Left ventricle myocardium inferior (tissue), 1 donor: ENCODE results near the gene ESPN. TPM values are rescaled to one million over a fixed set of nuclear protein-coding genes. Genes with fewer than 3 reads are reported as not detected.

Experiments used
- DNase-seq: peaks from one replicate; pipeline ENCODE4 v3.0.0-alpha.2; 2020
- H3K27ac ChIP-seq: fragments of 200-600 bp; replicated peaks from 2 replicates; pipeline ENCODE4 v1.8.0; 2021
- H3K27me3 ChIP-seq: fragments of 200-600 bp; 2 replicates; pipeline ENCODE4 v1.8.0; 2021; ENCODE audit warnings: low read depth
- H3K36me3 ChIP-seq: fragments of 200-600 bp; 2 replicates; pipeline ENCODE4 v1.8.0; 2021
- H3K4me1 ChIP-seq: fragments of 200-600 bp; 2 replicates; pipeline ENCODE4 v1.8.0; 2021
- H3K4me3 ChIP-seq: fragments of 200-600 bp; 2 replicates; pipeline ENCODE4 v1.8.0; 2021; ENCODE audit warnings: mild to moderate bottlenecking, moderate library complexity
- H3K9me3 ChIP-seq: fragments of 200-600 bp; replicated peaks from 2 replicates; pipeline ENCODE4 v1.8.0; 2021
- intact Hi-C: fragments of 100-400 bp; cut with micrococcal nuclease; formaldehyde crosslinking; loops from one replicate; pipeline ENCODE4 v1.11.0; 2022
- long read RNA-seq: library from polyadenylated mRNA; unstranded; transcript quantifications from one replicate; pipeline ENCODE4 v2.0.0, GENCODE V29; 2021
- total RNA-seq: library from RNA; stranded (reverse); fragmentation: NEBNext Ultra II Directional; extraction: Animal tissue kit (Norgen Biotek cat#: 25700); gene quantifications from one replicate; pipeline ENCODE4 v1.2.1, GENCODE V29; 2021
- TF ChIP-seq, protein P1 (sequence below): fragments of 200-600 bp; IDR thresholded peaks from 2 replicates; pipeline ENCODE4 v1.8.0; 2021; ENCODE audit warnings: antibody characterized with exemption, mild to moderate bottlenecking, borderline replicate concordance
- donor health status: DM: no; HTN: yes; CAD: no; lungs with severe emphysema.

Gene ESPN, protein sequence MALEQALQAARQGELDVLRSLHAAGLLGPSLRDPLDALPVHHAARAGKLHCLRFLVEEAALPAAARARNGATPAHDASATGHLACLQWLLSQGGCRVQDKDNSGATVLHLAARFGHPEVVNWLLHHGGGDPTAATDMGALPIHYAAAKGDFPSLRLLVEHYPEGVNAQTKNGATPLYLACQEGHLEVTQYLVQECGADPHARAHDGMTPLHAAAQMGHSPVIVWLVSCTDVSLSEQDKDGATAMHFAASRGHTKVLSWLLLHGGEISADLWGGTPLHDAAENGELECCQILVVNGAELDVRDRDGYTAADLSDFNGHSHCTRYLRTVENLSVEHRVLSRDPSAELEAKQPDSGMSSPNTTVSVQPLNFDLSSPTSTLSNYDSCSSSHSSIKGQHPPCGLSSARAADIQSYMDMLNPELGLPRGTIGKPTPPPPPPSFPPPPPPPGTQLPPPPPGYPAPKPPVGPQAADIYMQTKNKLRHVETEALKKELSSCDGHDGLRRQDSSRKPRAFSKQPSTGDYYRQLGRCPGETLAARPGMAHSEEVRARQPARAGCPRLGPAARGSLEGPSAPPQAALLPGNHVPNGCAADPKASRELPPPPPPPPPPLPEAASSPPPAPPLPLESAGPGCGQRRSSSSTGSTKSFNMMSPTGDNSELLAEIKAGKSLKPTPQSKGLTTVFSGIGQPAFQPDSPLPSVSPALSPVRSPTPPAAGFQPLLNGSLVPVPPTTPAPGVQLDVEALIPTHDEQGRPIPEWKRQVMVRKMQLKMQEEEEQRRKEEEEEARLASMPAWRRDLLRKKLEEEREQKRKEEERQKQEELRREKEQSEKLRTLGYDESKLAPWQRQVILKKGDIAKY
- total RNA-seq, result 0.41 TPM
- long read RNA-seq, result 0 reads

GRCh38 chr1:6424619-6425593, at the start of gene ESPN:
ESPN (plus strand) TSS chr1:6424776; CDS start chr1:6424956, 180 bp downstream.
- no peak for DNase-seq
- H3K27ac ChIP-seq, result no peak within 1 kb of the TSS
- no peaks in the 10 kb centered on the region for H3K9me3 ChIP-seq
- H3K27me3 ChIP-seq, result peaks cover 100% of the 10 kb centered on the region
- H3K4me1 ChIP-seq, result peaks cover 47% of the 10 kb centered on the region
- peak within 1 kb of the TSS; percentile 44 for H3K4me3 ChIP-seq
- no peaks in the 10 kb centered on the region for H3K36me3 ChIP-seq
- TF ChIP-seq, protein P1, sequence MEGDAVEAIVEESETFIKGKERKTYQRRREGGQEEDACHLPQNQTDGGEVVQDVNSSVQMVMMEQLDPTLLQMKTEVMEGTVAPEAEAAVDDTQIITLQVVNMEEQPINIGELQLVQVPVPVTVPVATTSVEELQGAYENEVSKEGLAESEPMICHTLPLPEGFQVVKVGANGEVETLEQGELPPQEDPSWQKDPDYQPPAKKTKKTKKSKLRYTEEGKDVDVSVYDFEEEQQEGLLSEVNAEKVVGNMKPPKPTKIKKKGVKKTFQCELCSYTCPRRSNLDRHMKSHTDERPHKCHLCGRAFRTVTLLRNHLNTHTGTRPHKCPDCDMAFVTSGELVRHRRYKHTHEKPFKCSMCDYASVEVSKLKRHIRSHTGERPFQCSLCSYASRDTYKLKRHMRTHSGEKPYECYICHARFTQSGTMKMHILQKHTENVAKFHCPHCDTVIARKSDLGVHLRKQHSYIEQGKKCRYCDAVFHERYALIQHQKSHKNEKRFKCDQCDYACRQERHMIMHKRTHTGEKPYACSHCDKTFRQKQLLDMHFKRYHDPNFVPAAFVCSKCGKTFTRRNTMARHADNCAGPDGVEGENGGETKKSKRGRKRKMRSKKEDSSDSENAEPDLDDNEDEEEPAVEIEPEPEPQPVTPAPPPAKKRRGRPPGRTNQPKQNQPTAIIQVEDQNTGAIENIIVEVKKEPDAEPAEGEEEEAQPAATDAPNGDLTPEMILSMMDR, result no peak
- intact Hi-C loops, result no loop called here

DNA sequence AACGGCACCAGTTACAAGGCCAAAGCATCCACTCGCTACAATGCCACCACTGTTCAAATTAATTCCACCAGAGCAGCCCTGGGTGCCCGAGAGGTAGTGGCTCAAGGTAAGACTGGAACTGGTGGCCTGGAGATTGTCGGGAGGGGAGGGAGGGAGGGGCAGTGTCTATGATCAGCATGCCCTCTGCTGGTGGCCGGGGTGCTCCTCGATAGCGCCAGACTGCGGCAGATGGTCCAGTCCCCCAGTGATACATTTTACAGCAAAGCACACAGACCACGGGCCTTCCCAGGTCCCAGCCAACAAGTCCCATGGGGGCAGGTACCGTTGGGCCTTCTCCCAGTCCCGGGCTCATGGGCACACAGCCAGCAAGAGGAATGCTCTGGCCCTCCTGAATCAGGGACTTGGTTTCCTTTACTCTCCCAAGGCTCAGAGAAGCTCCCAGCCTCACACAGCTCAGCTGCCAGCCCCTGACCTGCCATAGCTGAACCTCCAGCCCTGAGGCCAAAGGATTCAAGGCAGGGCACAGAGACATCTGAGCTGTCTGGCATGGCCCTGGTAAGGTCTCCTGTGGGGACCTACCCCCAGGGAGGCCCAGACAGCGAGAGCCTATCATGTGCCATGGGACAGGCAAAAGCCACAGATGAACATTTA, 46.4 kb upstream of the ESPN start:
- Histone ChIP-seq H3K9me3 (peaks cover 10% of the 10 kb centered on the region), H3K27ac (no peak overlapping the region), H3K36me3 (no peaks in the 10 kb centered on the region), H3K27me3 (no peaks in the 10 kb centered on the region), H3K4me3 (no peak overlapping the region), H3K4me1 (no peaks in the 10 kb centered on the region)
- TF ChIP-seq, protein P1, result no peak
- no peak for DNase-seq
- intact Hi-C loops, result no loop called here

- TF ChIP-seq, protein P1, result no peak
- Histone ChIP-seq H3K4me1 (peaks cover 6% of the 10 kb centered on the region), H3K4me3 (no peak overlapping the region), H3K27me3 (no peaks in the 10 kb centered on the region), H3K36me3 (no peaks in the 10 kb centered on the region), H3K27ac (no peak overlapping the region), H3K9me3 (peaks cover 10% of the 10 kb centered on the region)
- intact Hi-C loops, result no loop called here
- no peak for DNase-seq
These were observed 44.5 kb upstream of the ESPN start for GRCh38 chr1:6380037-6380436.

DNA sequence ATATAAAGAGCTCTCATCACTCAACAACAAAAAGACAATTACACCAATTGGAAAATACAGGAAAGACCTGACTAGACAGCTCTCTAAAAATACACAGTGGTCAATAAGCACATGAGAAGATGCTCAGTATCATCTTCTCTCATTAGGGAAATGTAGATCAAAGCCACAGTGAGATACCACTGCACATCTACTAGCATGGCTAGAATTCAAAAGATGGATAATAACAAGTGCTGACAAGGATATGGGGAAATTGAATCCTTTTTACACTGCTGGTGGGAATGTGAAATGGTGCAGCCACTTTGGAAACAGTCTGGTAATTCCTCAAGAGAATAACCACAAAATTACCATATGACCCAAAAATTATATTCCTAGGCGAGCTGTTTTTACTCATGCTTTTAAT, 40.4 kb upstream of the ESPN start:
- no peak for DNase-seq
- H3K4me3 ChIP-seq, result no peak overlapping the region
- H3K9me3 ChIP-seq, result peaks cover 10% of the 10 kb centered on the region
- H3K36me3 ChIP-seq, result no peaks in the 10 kb centered on the region
- TF ChIP-seq, protein P1, result no peak
- H3K4me1 ChIP-seq, result peaks cover 16% of the 10 kb centered on the region
- no peaks in the 10 kb centered on the region for H3K27me3 ChIP-seq
- intact Hi-C loops, result no loop called here
- no peak overlapping the region for H3K27ac ChIP-seq
